ENCODE data around the gene MSI2.

MSI2 gene

GRCh38 chr17:57553526-57553925 lies 297.2 kb downstream of the MSI2 start:
- no peak for ATAC-seq
- Mint-ChIP-seq H3K27ac (no peak overlapping the region), H3K27me3 (no peaks in the 10 kb centered on the region), H3K4me3 (no peak overlapping the region), H3K4me1 (peaks cover 52% of the 10 kb centered on the region), H3K9me3 (no peaks in the 10 kb centered on the region)
- DNase-seq, result no peak

GRCh38 chr17:57553991-57554825 lies 297.9 kb downstream of the MSI2 start:
- DNase-seq, result no peak
- no peak overlapping the region for H3K4me3 Mint-ChIP-seq
- no peak for ATAC-seq
- peaks cover 58% of the 10 kb centered on the region for H3K4me1 Mint-ChIP-seq
- H3K27me3 Mint-ChIP-seq, result no peaks in the 10 kb centered on the region
- H3K27ac Mint-ChIP-seq, result no peak overlapping the region
- H3K9me3 Mint-ChIP-seq, result no peaks in the 10 kb centered on the region

GRCh38 chr17:57554826-57555635 lies 298.7 kb downstream of the MSI2 start:
- DNase-seq, result no peak
- Mint-ChIP-seq H3K4me3 (no peak overlapping the region), H3K27me3 (no peaks in the 10 kb centered on the region), H3K4me1 (peaks cover 52% of the 10 kb centered on the region), H3K9me3 (no peaks in the 10 kb centered on the region), H3K27ac (peak overlapping the region; percentile 33 to 49)
- no peak for ATAC-seq

- H3K9me3 Mint-ChIP-seq, result no peaks in the 10 kb centered on the region
- H3K4me3 Mint-ChIP-seq, result no peak overlapping the region
- no peak for ATAC-seq
- DNase-seq, result no peak
- peaks cover 52% of the 10 kb centered on the region for H3K4me1 Mint-ChIP-seq
- peak overlapping the region in 1 of 2 donors; percentile 49 for H3K27ac Mint-ChIP-seq
- H3K27me3 Mint-ChIP-seq, result no peaks in the 10 kb centered on the region
Measured at GRCh38 chr17:57555636-57556175, 299.4 kb downstream of the MSI2 start.

- Mint-ChIP-seq H3K9me3 (no peaks in the 10 kb centered on the region), H3K4me3 (no peak overlapping the region), H3K4me1 (peaks cover 52% of the 10 kb centered on the region), H3K27ac (no peak overlapping the region), H3K27me3 (no peaks in the 10 kb centered on the region)
- ATAC-seq, result no peak
- no peak for DNase-seq
Measured at GRCh38 chr17:57556320-57556719, 300.0 kb downstream of the MSI2 start.

- H3K4me3 Mint-ChIP-seq, result no peak overlapping the region
- DNase-seq, result no peak
- H3K4me1 Mint-ChIP-seq, result peaks cover 49% of the 10 kb centered on the region
- H3K27ac Mint-ChIP-seq, result no peak overlapping the region
- no peaks in the 10 kb centered on the region for H3K9me3 Mint-ChIP-seq
- H3K27me3 Mint-ChIP-seq, result no peaks in the 10 kb centered on the region
- no peak for ATAC-seq
Measured at GRCh38 chr17:57556977-57557376, 300.7 kb downstream of the MSI2 start.

- ATAC-seq, result no peak
- Mint-ChIP-seq H3K9me3 (no peaks in the 10 kb centered on the region), H3K4me3 (no peak overlapping the region), H3K27me3 (no peaks in the 10 kb centered on the region), H3K27ac (no peak overlapping the region), H3K4me1 (peaks cover 44% of the 10 kb centered on the region)
- no peak for DNase-seq
Measured at GRCh38 chr17:57557416-57557815, 301.1 kb downstream of the MSI2 start.

- no peak overlapping the region for H3K4me3 Mint-ChIP-seq
- H3K9me3 Mint-ChIP-seq, result no peaks in the 10 kb centered on the region
- peaks cover 38% of the 10 kb centered on the region for H3K4me1 Mint-ChIP-seq
- no peaks in the 10 kb centered on the region for H3K27me3 Mint-ChIP-seq
- H3K27ac Mint-ChIP-seq, result peak overlapping the region; percentile 12 to 78
- no peak for ATAC-seq
- DNase-seq, result no peak
Measured at GRCh38 chr17:57557834-57558681, 301.7 kb downstream of the MSI2 start.

GRCh38 chr17:57559226-57559625 lies 302.9 kb downstream of the MSI2 start:
- ATAC-seq, result no peak
- no peaks in the 10 kb centered on the region for H3K9me3 Mint-ChIP-seq
- H3K4me1 Mint-ChIP-seq, result peaks cover 42% of the 10 kb centered on the region

GRCh38 chr17:57559634-57560318 lies 303.5 kb downstream of the MSI2 start:
- H3K9me3 Mint-ChIP-seq, result no peaks in the 10 kb centered on the region
- DNase-seq (no peak), ATAC-seq (no peak)
- H3K4me3 Mint-ChIP-seq, result no peak overlapping the region
- H3K27me3 Mint-ChIP-seq, result no peaks in the 10 kb centered on the region
- H3K4me1 Mint-ChIP-seq, result peaks cover 40% of the 10 kb centered on the region
- no peak overlapping the region for H3K27ac Mint-ChIP-seq

More at GRCh38 chr17:57559226-57559625, 302.9 kb downstream of the MSI2 start:
- H3K4me3 Mint-ChIP-seq, result no peak overlapping the region
- no peak overlapping the region for H3K27ac Mint-ChIP-seq
- H3K27me3 Mint-ChIP-seq, result no peaks in the 10 kb centered on the region
- DNase-seq, result no peak

GRCh38 chr17:57560319-57560705 lies 304.0 kb downstream of the MSI2 start:
- Mint-ChIP-seq H3K4me1 (peaks cover 35% of the 10 kb centered on the region), H3K9me3 (no peaks in the 10 kb centered on the region), H3K27me3 (no peaks in the 10 kb centered on the region), H3K4me3 (no peak overlapping the region), H3K27ac (no peak overlapping the region)
- DNase-seq, result no peak
- ATAC-seq, result no peak

GRCh38 chr17:57561072-57561861 lies 304.9 kb downstream of the MSI2 start:
- Mint-ChIP-seq H3K4me3 (peak overlapping the region in 1 of 2 donors; percentile 44), H3K4me1 (peaks cover 30% of the 10 kb centered on the region), H3K27me3 (no peaks in the 10 kb centered on the region), H3K27ac (peak overlapping the region; percentile 46 to 57), H3K9me3 (no peaks in the 10 kb centered on the region)
- DNase-seq, result no peak
- no peak for ATAC-seq

GRCh38 chr17:57562184-57562698 lies 305.9 kb downstream of the MSI2 start:
- H3K27ac Mint-ChIP-seq, result peak overlapping the region in 1 of 2 donors; percentile 81
- no peak for ATAC-seq
- no peaks in the 10 kb centered on the region for H3K27me3 Mint-ChIP-seq
- peaks cover 30% of the 10 kb centered on the region for H3K4me1 Mint-ChIP-seq
- no peak overlapping the region for H3K4me3 Mint-ChIP-seq
- H3K9me3 Mint-ChIP-seq, result no peaks in the 10 kb centered on the region
- DNase-seq, result no peak

GRCh38 chr17:57563958-57564357 lies 307.6 kb downstream of the MSI2 start:
- H3K9me3 Mint-ChIP-seq, result no peaks in the 10 kb centered on the region
- no peaks in the 10 kb centered on the region for H3K27me3 Mint-ChIP-seq
- peaks cover 26% of the 10 kb centered on the region for H3K4me1 Mint-ChIP-seq
- no peak for DNase-seq
- H3K27ac Mint-ChIP-seq, result peak overlapping the region in 1 of 2 donors; percentile 47
- H3K4me3 Mint-ChIP-seq, result no peak overlapping the region
- ATAC-seq, result no peak
